Hindlimb muscle (tissue), 1 donor: Measurements from ENCODE around the gene KRT38. TPM values are rescaled to one million over a fixed set of nuclear protein-coding genes. Genes with fewer than 3 reads are reported as not detected.
"Not testable (repeated sequence)": the region's sequence is repeated elsewhere in the genome, so short reads cannot be mapped to it uniquely, and the experiment has no call there.

Experiments used
- DNase-seq: peaks from one replicate; pipeline ENCODE4 v3.0.0-alpha.2; 2013
- polyA plus RNA-seq: library from polyadenylated mRNA; unstranded; fragments of 120-200 nt; gene quantifications from one replicate; pipeline ENCODE4 v1.2.1, GENCODE V29; 2013; ENCODE audit not compliant: insufficient read length

The KRT38 gene
- polyA plus RNA-seq, 1 donor: not detected

DNA sequence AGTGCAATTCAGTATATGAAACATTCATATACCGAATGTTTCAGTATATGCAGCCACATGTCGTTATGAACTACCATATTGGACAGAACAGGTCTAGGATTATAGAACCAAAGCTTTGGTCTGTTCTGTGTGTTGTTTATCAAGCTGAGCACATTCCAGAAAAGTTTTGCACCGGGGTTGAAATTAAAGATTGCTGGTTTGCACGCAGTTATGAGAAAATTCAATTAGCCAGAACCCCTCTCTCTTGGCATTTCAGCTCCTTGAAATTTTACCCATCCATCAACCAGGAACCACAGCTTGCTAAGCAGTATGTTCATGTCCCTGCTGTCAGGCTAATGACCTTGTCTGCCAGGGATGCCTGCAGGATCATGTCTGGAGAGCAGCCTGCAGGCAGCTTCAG, 16.9 kb upstream of the KRT38 start:
- no peak for DNase-seq

DNA sequence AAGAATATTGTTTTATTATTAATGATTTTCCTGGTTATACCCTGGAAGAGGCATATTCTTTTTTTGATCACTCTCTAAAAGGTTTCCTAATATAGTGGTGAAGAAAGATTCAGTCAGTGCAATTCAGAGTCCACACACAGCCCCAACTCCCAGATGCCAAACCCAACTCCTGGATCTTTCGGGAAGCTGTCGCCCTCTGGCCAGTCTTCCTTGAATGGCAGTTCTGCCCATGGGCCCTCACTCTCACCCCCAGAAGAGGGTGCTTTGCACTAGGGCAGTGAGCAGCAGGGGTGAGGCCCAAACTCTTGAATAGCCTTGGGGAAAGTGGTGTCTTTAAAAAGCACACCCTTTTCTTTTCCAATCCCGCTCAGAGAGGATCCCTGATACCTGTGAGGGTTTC, 15.4 kb upstream of the KRT38 start:
- DNase-seq: no peak

DNA sequence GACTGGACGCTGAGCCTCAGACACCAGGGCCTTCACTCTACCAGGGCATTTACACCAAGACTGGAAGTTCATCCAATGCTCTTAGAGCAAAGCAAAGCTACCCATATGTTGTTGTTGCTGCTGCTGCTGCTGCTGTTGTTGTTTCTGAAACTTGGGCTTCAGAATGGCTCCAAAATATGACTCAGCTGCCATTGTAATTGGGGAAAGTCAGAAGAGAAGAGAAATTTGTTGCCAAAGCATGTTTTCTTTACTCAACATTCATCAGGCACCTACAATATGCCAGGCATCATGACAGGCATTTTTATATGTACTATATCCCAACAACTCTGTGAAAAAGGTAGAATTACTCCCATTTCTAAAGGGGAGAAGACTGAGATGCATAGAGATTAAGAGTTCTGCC, 14.5 kb upstream of the KRT38 start:
- no peak for DNase-seq

DNA sequence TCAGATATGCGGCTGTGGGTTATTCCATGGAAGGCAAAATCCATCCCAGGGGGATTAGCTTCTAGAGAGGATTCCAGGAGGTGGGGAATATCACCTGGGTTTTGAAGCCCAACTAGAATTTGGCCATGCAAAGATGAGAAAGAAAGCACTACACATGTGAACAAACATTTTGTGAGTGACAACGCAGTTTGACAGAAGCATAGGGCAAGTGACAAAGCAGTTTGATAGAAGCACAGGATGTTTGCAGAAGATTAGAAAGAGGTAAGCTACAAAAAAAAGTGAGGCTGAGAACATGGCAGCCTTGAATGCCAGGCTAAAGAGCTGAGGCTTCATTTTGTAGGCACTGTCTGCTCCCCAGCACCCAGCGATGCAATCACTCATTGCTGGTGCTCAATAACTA, 12.3 kb upstream of the KRT38 start:
- DNase-seq: no peak

DNA sequence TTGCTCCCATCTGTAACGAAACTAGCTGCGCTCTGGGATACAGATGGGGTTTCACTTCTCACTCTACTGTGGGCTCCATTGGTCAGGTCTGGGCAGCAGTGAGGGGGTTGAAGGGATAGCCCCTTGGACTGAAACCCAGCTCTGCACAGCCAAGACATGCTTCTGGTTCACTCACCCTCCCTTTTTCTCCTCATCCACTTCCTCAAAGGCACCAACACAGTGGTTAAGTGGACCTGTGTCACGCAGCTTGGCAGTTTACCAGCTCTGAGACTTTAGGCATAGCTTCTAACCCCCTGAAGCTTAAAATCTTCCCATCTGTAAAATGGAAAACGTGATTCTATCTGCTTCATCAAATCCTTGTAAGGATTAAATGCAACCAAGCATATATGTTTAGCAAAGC, 11.5 kb upstream of the KRT38 start:
- no peak for DNase-seq

DNA sequence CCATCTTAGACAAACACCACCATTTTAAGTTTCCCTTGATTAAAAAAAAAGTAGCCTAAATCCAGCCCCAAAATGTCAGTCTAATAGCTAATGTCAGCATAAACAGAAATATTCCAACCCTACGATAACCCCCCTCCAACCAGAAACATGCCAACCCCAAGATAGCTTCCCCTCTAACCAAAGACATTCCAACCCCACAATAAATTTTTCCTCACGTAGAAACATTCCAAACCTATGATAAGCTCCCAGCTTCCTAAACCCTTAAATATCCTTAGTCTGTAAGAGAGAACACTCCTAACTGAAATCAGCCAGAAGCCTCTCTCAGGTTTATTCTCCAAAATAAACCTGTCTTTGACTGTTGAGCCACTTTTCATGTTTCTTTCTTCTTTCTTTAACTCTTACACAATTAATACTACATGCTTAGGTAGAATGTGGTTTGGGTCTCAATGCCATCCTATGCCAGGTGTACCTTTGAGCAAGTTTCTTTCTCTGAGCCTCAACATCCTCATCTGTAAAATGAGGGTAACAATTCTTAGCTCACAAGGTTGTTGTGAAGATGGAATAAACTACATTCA, 10.5 kb upstream of the KRT38 start:
- DNase-seq: no peak

DNA sequence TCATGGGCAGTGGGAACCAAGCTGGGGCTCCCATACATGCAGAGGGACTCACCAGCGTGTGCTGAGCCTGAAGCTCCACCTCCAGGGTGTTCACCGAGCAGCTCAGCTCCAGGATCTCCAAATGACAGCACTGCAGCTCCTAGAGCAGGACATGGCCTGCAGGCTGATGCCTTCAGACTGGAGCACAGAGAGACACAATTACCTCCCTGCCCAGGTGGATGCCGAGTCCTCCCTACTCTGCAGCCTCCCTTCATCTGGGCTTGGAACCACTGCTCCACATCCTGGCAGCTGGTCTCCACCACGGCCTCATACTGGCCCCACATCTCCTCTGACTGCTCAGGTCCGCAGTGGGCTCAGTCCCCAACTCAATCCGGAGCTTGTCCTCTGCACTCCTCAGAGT, 8.2 kb upstream of the KRT38 start:
- no peak for DNase-seq

DNA sequence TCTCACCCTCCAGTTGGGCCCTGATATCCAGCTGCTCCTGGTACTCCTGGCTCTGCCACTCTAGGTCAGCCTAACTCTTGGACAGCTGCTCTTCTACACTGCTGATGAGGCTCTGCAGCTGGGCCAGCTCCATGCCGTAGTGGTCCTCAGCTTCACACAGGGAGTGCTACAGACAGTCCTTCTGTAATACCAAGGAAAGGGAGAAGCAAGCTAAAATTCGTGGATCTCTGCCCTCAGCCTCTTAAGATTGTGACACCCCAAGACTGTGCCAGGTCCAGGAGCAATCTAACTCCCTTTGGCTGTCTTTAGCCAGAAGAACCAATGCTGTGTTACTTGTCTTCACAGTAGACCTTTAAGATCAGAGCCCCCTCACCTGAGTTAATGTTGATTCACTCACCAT, 7.7 kb upstream of the KRT38 start:
- DNase-seq: no peak

DNA sequence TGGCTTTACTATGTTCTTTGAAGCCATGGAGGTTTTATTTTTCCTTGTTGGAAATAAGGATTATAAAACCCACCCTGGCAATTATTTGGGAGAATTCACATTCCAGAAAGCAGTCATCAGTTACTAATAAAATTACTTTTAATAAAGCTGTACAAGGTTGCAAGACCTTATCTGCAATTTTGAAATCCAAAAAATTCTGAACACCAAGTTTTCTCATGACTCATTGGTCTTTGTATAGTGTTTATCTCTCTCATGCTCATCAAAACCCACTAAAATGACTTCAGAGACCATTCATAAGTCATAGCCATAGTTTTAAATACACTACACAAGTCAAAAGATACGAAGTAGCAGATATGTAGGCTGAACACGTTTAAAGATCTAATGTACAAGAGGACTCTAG, 6.0 kb upstream of the KRT38 start:
- DNase-seq: no peak

DNA sequence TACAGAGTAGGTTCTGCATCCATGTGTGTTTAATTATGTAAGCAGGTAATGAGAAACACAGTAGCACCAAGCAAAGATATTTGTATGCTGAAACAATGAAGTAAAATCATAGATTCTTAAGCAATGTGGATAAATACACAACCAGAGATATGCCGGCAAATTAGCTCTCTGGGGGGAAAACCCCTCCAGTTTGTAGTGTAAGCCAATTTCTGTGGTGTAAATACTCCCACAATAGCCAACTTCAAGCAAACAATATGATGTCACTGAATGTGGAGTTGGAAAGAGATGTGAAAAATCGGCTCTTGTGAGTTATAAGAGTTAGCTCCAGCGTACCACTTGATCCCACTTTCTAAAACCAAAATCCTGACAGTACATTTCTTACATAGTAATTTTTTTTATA, 3.9 kb upstream of the KRT38 start:
- no peak for DNase-seq

DNA sequence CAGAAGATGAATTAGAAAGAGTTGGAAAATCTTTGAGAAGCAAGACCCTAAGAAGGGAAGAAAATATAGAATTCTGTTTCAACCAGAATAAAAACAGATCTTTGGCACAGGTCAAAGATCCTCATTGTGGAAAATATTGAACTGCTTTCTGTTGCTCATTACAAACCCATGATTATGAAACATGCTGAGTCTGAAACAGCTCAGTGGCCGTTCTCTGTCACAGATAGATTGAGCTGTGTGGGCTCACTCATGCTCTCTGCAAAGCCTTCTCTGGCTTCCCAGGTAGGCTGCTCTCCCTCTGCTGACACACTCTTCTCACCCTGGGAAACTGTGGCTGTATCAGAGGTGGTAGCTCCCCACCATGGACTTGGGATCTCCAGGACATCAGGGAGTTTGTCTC, 3.4 kb upstream of the KRT38 start:
- no peak for DNase-seq

DNA sequence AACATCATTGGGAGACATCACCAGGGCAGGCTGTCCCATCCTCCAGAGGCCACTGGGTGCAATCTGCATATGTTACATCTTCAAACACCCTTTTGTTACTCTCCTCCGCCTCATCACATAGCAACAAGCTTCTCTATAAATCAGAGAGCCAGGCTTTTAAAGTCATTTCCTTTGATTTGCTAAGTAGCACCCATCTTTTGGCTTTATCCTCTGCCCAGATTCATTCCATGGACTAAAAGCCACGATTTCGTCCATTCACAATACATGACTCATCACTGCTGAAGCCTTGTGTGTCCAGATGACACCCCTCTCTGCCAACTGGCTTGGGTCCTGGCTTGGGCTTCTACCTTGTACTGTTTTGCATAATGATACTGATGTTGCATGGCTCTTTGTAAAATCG, 2.0 kb upstream of the KRT38 start:
- DNase-seq: no peak

DNA sequence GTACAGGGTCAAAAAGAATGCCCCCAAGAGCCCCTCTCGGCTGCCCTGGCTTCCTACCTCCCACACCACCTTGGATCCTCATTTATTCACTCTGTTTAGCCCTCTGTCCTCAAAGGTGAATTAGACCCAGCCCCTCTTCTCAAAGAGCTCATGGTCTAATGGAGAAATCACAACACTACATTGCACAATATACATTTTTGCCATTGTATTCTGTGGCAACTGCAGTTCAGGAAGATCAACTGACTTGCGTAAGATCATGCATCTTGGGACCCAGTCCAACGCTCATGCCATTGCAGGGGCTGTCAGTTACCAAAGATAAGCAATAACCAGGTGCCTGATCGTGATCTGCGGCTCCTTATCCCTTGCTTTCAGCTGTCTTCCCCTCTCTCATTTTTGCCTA, 1.4 kb downstream of the KRT38 start:
- DNase-seq: no peak

DNA sequence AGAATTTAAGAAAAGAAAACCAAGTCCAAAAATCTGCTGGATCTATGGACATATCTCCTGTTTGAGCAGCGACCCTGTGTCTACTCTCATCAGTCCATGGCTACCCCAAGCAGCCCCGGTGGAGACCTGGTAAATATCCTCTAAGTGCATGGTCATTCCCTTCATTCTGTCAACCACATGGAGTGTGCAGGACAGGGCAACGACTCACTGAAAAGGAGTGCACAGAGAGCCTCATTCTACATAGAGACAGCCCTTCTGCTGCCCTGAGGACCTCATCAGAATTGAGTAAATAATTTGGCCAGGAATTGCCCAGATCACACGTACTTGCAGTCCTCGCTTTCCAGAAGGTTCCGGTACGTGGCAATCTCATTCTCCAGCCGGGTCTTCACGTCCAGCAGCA, 3.0 kb downstream of the KRT38 start:
- DNase-seq: no peak

DNA sequence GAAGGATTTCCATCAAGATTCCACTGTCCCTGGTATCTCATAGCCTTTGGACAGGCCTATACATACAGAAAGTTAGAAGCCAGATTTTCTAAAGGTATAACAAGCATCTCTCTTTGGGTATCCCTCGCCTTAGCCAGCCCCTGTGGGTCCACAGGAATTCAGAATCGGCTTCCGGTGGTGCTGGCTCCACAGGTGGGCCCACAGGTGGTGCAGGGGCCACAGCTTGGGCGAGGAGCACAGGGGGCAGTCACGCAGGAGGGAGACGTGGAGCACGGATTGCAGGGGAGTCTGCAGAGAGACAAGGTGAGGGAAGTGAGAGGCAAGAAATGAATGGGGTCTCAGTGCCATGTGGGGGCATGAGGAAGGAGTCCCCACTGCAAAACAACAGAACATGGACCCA, 3.5 kb downstream of the KRT38 start:
- no peak for DNase-seq

DNA sequence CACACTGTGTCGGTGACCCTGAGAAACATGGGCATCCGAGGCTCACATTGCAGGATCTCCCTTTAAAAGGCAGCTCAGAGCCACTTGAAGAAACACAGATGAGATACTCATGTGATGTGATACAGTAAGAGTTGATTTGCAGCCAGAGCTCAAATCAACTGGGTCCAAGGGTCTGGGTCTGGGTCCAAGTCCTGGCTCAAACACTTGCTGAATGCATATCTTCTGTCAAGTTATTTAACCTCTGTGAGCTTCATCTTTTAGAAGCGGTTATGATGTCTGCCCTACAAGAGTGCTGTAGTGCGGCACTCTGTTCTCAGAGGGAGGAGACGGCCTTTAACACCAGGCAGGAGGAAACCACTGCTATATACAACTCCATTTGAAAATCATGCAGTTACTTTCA, 6.4 kb downstream of the KRT38 start:
- DNase-seq: no peak

DNA sequence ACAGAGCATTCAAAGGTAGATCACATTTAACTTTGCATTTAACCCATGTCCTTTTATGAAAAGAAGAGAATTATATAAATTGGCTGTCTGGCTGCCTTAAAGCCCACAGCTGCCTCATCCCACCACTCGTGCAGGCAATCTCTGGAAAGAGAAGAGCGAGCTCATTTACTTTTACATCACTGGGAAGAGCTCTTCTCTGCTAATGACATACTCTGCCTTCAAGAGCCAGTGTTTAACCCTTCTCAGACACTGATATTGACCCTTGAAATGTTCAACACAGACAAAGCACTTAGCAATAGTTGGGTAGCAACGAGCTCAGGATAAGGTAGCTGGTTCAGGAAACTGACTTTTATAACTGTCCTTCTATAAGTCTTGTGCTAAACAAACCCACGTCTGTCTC, 6.8 kb downstream of the KRT38 start:
- DNase-seq: no peak

DNA sequence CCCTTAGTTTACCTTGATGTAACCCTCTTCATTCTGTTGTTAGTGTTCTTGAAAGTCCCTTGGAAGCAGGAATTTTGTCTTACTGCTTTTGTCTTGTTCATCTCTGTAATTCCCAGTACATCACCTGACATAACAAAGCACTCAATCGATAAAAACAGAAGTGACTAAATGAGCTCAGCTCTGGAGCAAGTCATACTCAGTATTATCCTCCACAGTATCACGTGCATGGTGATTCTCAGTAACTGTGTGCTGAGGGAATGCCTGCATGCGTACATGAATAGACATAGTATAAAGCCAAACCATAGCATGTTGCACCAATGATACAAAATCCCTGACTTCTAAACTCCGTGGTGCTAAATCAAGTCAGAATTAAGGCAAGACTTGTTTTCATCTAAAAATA, 7.2 kb downstream of the KRT38 start:
- no peak for DNase-seq

DNA sequence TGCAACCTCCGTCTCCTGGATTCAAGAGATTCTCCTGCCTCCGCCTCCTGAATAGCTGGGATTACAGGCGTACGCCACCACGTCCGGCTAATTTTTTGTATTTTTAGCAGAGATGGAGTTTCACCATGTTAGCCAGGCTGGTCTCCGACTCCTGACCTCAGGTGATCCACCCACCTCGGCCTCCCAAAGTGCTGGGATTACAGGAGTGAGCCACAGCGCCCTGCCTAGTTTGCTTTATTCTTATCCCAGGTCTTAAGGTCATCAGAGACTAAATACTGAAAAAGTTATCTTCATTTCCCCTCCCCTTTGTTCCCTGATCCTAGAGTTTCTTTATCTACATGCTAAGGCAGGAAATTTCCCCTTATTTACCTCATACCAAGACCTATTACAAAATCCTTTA, 10.4 kb downstream of the KRT38 start:
- not testable (repeated sequence) for DNase-seq

DNA sequence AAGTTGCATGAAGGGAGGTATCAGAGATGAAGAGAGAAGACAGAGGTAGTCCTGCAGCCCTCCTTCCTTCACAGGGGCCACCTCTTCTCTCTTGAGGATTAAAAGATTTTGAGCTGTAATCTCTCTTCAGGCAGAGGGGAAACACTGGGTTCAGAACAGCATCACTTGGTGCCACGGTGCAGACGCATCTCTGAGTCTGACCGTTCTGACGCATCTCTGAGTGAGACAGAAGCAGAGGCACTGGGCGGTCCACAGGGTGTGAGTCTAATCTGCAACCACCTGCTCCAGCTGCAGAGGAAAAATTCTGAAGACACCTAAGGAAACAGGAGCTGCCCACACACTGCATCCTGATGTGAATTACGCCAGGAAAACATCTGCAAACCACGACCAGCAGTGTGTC, 11.1 kb downstream of the KRT38 start:
- no peak for DNase-seq

DNA sequence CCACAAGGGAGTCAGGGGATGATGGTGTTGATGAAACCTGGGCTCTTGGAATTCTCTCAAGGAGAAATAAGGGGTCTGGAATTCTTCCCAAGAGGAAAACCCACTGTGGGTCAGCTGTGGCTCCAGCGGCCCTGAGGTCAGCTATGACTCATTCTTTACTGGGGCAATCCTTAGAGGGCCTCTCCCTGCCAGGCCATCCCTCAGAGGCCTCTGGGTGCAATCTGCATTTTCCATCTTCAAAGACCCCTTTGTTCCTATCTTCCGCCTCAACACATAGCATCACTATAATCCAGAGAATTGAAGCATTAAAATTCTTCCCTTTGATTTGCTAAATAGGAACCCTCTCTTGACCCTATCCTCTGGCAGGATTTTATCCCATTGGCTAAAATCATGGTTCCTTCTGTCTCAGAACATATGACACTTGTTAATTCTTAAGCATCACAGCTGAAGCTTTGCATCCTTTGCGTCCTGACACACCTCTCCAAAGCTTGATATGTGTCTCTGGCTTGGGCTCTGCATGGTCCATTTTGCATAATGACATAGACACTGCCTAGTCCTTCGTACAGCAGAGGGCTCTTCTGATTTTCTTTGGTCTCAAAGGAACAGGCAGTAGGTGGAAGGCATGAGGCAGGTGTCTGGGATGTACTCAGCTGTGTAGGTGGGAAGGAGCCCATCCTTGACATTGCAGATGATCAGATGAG, 12.0 kb downstream of the KRT38 start:
- DNase-seq: no peak

DNA sequence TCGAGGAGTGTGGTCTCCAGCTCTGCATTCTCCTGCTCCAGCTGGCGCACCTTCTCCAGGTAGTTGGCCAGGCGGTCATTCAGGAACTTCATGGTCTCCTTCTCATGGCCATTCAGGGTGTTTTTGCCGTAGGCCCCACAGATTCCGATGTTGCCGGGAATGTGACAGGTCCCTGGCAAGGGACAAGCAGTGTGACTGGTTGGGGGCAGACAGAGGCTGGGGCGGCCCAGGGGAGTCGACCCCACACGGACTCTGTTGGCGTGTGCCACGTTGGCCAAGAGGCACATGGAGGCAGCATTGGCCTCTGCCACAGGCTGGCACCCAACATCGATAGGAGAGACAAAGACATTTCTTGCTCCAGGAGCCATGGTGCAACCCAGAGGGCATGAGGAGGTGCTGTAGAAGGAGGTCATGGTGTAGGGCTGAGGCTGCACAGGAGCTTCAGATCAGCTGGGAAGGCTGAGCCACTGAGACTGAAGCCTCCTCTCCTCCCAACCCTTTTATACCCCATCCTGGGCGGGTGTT, 16.6 kb downstream of the KRT38 start, which contains the start of gene KRT37:
Gene KRT37 (minus strand): TSS at position 475 of the 525 bp plus-strand sequence. CDS start 62 bp downstream, at position 413.
- no peak for DNase-seq

DNA sequence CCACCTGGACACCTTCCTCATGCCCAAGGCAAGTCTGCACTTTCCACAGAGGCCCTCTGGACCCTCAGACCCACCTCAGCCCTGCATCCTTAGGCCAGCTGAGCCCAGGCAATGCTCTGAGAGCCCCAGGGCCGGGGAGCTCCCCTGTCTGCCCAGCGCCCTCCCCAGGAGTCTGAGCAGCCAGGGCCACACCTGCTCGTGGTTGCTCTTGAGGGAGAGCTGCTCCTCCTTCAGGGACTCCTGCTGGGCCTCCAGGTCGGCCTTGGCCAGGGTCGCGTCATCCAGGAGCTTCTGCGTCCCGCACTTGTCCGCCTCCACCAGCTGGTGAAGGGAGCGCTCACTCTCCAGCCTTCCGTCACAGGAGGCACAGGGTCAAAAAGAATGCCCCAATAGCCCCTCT, 18.2 kb downstream of the KRT38 start:
- DNase-seq: not testable (repeated sequence)

DNA sequence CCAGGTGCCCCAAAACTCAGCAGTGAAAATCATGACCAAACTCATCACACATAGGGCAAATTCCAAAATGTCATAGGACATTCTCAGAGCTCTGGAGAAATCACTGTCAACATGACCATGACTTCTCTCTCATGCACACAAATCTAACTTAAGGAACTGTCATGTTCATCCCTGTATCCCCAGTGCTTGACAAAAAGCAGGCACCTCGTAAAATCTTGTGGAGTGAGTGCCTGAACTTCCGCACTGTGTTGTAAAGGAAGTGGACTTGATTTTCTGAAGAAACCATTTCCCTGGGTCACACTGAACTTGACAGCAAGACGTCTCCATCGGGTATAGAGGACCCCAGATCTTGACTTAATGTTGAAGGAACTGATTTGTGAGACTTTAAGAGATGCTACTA, 19.2 kb downstream of the KRT38 start:
- DNase-seq: no peak

DNA sequence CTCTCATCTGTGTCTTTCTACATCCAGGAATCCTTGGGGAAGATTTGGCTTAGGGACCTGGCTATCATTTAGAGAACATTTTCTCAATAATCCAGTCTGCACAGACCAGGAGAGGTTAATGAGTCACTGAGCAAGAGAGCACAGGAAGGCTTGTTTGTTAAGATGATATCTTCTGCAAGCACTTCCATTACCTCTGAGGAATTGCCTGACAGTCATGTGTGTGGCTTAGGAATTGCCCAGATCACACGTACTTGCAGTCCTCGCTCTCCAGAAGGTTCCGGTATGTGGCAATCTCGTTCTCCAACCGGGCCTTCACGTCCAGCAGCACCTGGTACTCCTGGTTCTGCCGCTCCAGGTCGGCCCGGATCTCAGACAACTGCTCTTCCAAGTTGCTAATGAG, 19.7 kb downstream of the KRT38 start:
- no peak for DNase-seq
